Keratinocyte (primary cell): ENCODE data around the gene MRPL24. TPM values are rescaled to one million over a fixed set of nuclear protein-coding genes. Genes with fewer than 3 reads are reported as not detected.
A peak's percentile ranks its signal among the peaks of the same experiment; 100 is the strongest.

Experiments
- DNase-seq: peaks from one replicate; pipeline ENCODE4 v3.0.0-alpha.2; 2011; ENCODE audit warnings: low read depth, missing footprints, low spot score
- FAIRE-seq: peaks from 2 replicates; lab custom pipeline; 2011; peaks lifted over from hg19 to GRCh38; lab: Jason Lieb, UNC
- H2AFZ ChIP-seq: 2 replicates; pipeline ENCODE4 v1.6.0; 2012; ENCODE audit warnings: low read length, control low read depth, inconsistent platforms; ENCODE audit not compliant: control insufficient read depth
- H3K27ac ChIP-seq: 2 replicates; pipeline ENCODE4 v1.5.1; 2011; ENCODE audit warnings: low read length; ENCODE audit not compliant: control insufficient read depth, insufficient read depth
- H3K27me3 ChIP-seq: 3 replicates; pipeline ENCODE4 v1.6.0; 2011; ENCODE audit warnings: low read length; ENCODE audit not compliant: control insufficient read depth, insufficient read depth; ENCODE audit errors: extremely low read depth
- H3K36me3 ChIP-seq, 2 experiments: 2 replicates in 1 of 2; 3 replicates in 1 of 2; pipeline ENCODE4 v1.5.1; 2011; ENCODE audit warnings: low read length in 2 of 2, mild to moderate bottlenecking in 1 of 2; ENCODE audit not compliant: control insufficient read depth in 2 of 2, insufficient read depth in 2 of 2; ENCODE audit errors: extremely low read depth in 1 of 2
- H3K4me1 ChIP-seq: 3 replicates; pipeline ENCODE4 v1.5.1; 2011; ENCODE audit warnings: low read length; ENCODE audit not compliant: control insufficient read depth, insufficient read depth; ENCODE audit errors: extremely low read depth
- H3K4me2 ChIP-seq: 3 replicates; pipeline ENCODE4 v1.6.0; 2011; ENCODE audit warnings: low read depth, low read length; ENCODE audit not compliant: control insufficient read depth, insufficient read depth; ENCODE audit errors: extremely low read depth
- H3K4me3 ChIP-seq, 3 experiments: fragments of 200-600 bp in 1 of 3; sonication (generic) in 1 of 3; 2 replicates in 2 of 3; 3 replicates in 1 of 3; pipeline ENCODE4 v1.5.1; 2011 to 2016; ENCODE audit warnings: low read length in 3 of 3, mild to moderate bottlenecking in 3 of 3, control low read depth in 2 of 3, inconsistent platforms in 1 of 3, low read depth in 1 of 3, mixed read lengths in 1 of 3, mixed run types in 1 of 3, moderate library complexity in 1 of 3; ENCODE audit not compliant: control insufficient read depth in 2 of 3, insufficient read depth in 2 of 3; ENCODE audit errors: extremely low read depth in 1 of 3
- H3K79me2 ChIP-seq: 2 replicates; pipeline ENCODE4 v1.6.0; 2012; ENCODE audit warnings: low read length; ENCODE audit not compliant: control insufficient read depth, insufficient read depth
- H3K9ac ChIP-seq: 3 replicates; pipeline ENCODE4 v1.6.0; 2011; ENCODE audit warnings: low read length; ENCODE audit not compliant: control insufficient read depth, insufficient read depth; ENCODE audit errors: extremely low read depth
- H3K9me1 ChIP-seq: 3 replicates; pipeline ENCODE4 v1.6.0; 2011; ENCODE audit warnings: low read length; ENCODE audit not compliant: control insufficient read depth, insufficient read depth; ENCODE audit errors: extremely low read depth
- H3K9me3 ChIP-seq: 2 replicates; pipeline ENCODE4 v1.5.1; 2012; ENCODE audit warnings: low read depth, low read length; ENCODE audit not compliant: control insufficient read depth
- H4K20me1 ChIP-seq: 3 replicates; pipeline ENCODE4 v1.6.0; 2011; ENCODE audit warnings: low read length; ENCODE audit not compliant: control insufficient read depth, insufficient read depth; ENCODE audit errors: extremely low read depth
- CTCF ChIP-seq, 3 experiments: IDR thresholded peaks in 1 of 3; conservative IDR thresholded peaks in 1 of 3; optimal IDR thresholded peaks in 1 of 3; 2 replicates in 2 of 3; 3 replicates in 1 of 3; pipeline versions ENCODE3 to v1.5.1; 2011; ENCODE audit warnings: low read length in 3 of 3, mild to moderate bottlenecking in 3 of 3, moderate library complexity in 2 of 3, control low read depth in 1 of 3, inconsistent platforms in 1 of 3; ENCODE audit not compliant: insufficient read depth in 2 of 3; ENCODE audit errors: extremely low read depth in 1 of 3
- EZH2 ChIP-seq: IDR thresholded peaks from one replicate; pipeline ENCODE4 v1.6.1; 2012; ENCODE audit warnings: inconsistent platforms, mild to moderate bottlenecking, low read length, moderate library complexity
- dilution Hi-C: fragments of 300-500 bp; cut with MboI; formaldehyde crosslinking; loops from one replicate; pipeline ENCODE4 v1.7.0; 2020; ENCODE audit warnings: low sequenced_read_pairs; ENCODE audit not compliant: extremely low pct_ligation_motif_present
- polyA plus RNA-seq, 5 experiments: library from polyadenylated mRNA; depleted of rRNA in 3 of 5; stranded (reverse) in 3 of 5; stranded (forward) in 1 of 5; unstranded in 1 of 5; fragments of >200 nt; gene quantifications; 1 replicate in 1 of 5; 2 replicates in 3 of 5; 3 replicates in 1 of 5; pipeline versions ENCODE4 v1.2.1 to v1.2.3, GENCODE V29; 2011 to 2012; ENCODE audit warnings: missing spikeins in 2 of 5, low read depth in 1 of 5, low replicate concordance in 1 of 5

The MRPL24 gene
- polyA plus RNA-seq, 1 donor (not counting 4 experiments of a cell fraction or from before 2014, with no cell fraction given) = 157 TPM

DNA sequence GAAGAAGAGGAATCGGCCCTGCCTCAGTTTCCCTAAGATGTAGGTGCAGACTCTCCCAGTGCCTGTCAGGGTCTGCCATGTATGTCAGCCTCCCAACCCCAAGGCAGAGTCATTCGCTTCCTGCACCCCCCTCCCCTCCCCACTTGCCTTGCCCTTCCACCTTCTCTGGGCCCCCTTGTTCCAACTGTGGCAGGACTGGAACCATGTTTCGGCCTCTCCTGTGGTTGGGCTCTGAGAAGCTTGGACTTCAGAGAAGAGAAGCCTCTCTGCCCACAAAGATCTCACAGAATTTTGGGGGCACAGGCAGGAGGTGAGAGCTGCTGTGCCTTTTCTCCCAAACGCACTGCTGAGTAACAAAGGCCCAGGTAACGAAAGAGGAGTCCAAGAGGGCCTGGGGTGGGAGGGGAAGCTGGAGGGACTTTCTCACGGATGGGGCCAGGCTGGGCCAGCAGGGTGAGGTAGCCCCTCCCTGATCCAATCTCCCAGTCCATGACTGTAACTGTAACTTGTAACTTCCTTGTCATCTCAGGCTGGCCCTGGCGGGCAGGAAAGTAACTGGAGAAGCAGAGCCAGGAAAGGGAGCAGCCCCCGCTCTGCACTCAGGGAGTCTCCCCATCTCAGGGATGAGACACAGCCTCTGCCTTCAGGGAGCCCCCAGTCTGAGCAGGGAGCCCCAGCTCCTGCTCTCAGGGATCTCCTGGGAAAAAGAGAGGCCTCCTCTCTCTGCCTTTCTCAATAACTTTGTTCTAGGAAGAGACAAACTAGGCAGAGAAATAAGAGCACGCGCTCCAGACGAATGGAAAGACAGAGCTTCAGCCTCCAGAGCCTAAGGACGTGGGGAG is 46.8 kb downstream of the MRPL24 start:
- no peak for DNase-seq
- TF ChIP-seq EZH2 = no peak
- TF ChIP-seq CTCF (optimal IDR thresholded peaks at IDR 0.05 in 1 of 3, IDR thresholded peaks at IDR 0.05 in 1 of 3, conservative IDR thresholded peaks at IDR 0.05 in 1 of 3; ENCODE audit: extremely low read depth in 1 of 3, insufficient read depth in 2 of 3, low read length in 3 of 3) = no peak
- peaks cover 46% of the 10 kb centered on the region for H3K4me1 ChIP-seq
- H3K9ac ChIP-seq = no peak overlapping the region
- no peaks in the 10 kb centered on the region for H3K27me3 ChIP-seq
- no peak for FAIRE-seq
- H3K4me2 ChIP-seq = no peak overlapping the region
- no peaks in the 10 kb centered on the region for H3K79me2 ChIP-seq
- H3K9me3 ChIP-seq = no peaks in the 10 kb centered on the region
- peak overlapping the region; percentile 57 for H2AFZ ChIP-seq
- H3K4me3 ChIP-seq = no peak overlapping the region
- no peaks in the 10 kb centered on the region for H4K20me1 ChIP-seq
- no peak overlapping the region for H3K27ac ChIP-seq
- dilution Hi-C loops = no loop called here
- no peaks in the 10 kb centered on the region for H3K36me3 ChIP-seq
- H3K9me1 ChIP-seq = no peaks in the 10 kb centered on the region

GRCh38 chr1:156692925-156693847 is 47.7 kb downstream of the MRPL24 start:
- H3K79me2 ChIP-seq = no peaks in the 10 kb centered on the region
- no peaks in the 10 kb centered on the region for H3K9me1 ChIP-seq
- no peak for FAIRE-seq
- H3K4me1 ChIP-seq = peaks cover 46% of the 10 kb centered on the region
- no peak for TF ChIP-seq EZH2
- no peak for TF ChIP-seq CTCF (optimal IDR thresholded peaks at IDR 0.05 in 1 of 3, IDR thresholded peaks at IDR 0.05 in 1 of 3, conservative IDR thresholded peaks at IDR 0.05 in 1 of 3; ENCODE audit: extremely low read depth in 1 of 3, insufficient read depth in 2 of 3, low read length in 3 of 3)
- H3K9ac ChIP-seq = no peak overlapping the region
- H3K4me3 ChIP-seq = no peak overlapping the region
- H3K27me3 ChIP-seq = no peaks in the 10 kb centered on the region
- peak overlapping the region; percentile 15 for H3K4me2 ChIP-seq
- H2AFZ ChIP-seq = no peak overlapping the region
- no peaks in the 10 kb centered on the region for H4K20me1 ChIP-seq
- no peak overlapping the region for H3K27ac ChIP-seq
- H3K9me3 ChIP-seq = no peaks in the 10 kb centered on the region
- no peak for DNase-seq
- dilution Hi-C loops = no loop called here
- no peaks in the 10 kb centered on the region for H3K36me3 ChIP-seq
